ENCODE results near the gene MATN3. TPM values are rescaled to one million over a fixed set of nuclear protein-coding genes. Genes with fewer than 3 reads are reported as not detected.

The MATN3 gene
- polyA plus RNA-seq, 1 donor (not counting 4 experiments of a cell fraction or from before 2014, with no cell fraction given): 1.4 TPM

GRCh38 chr2:19982268-19982667, 30.2 kb downstream of the MATN3 start:
- Histone ChIP-seq H3K36me3 (ENCODE audit: control insufficient read depth in 2 of 2, extremely low read depth in 1 of 2, insufficient read depth in 2 of 2, low read length in 2 of 2) (peaks cover 0 to 4% of the 10 kb centered on the region in 2 experiments), H2AFZ (ENCODE audit: control insufficient read depth, low read length) (no peak overlapping the region), H3K27ac (ENCODE audit: control insufficient read depth, insufficient read depth, low read length) (no peak overlapping the region), H3K79me2 (ENCODE audit: control insufficient read depth, insufficient read depth, low read length) (peaks cover 3% of the 10 kb centered on the region), H3K4me1 (ENCODE audit: control insufficient read depth, extremely low read depth, insufficient read depth, low read length) (no peaks in the 10 kb centered on the region), H3K9me1 (ENCODE audit: control insufficient read depth, extremely low read depth, insufficient read depth, low read length) (no peaks in the 10 kb centered on the region), H3K27me3 (ENCODE audit: control insufficient read depth, extremely low read depth, insufficient read depth, low read length) (no peaks in the 10 kb centered on the region), H3K4me2 (ENCODE audit: control insufficient read depth, extremely low read depth, insufficient read depth, low read depth, low read length) (no peak overlapping the region), H4K20me1 (ENCODE audit: control insufficient read depth, extremely low read depth, insufficient read depth, low read length) (no peaks in the 10 kb centered on the region), H3K4me3 (ENCODE audit: control insufficient read depth in 2 of 3, extremely low read depth in 1 of 3, insufficient read depth in 2 of 3, low read depth in 1 of 3, low read length in 3 of 3) (no peak overlapping the region), H3K9ac (ENCODE audit: control insufficient read depth, extremely low read depth, insufficient read depth, low read length) (no peak overlapping the region), H3K9me3 (ENCODE audit: control insufficient read depth, low read depth, low read length) (no peaks in the 10 kb centered on the region)
- dilution Hi-C loops (cut with MboI; ENCODE audit: extremely low pct_ligation_motif_present, low sequenced_read_pairs): no loop called here
- TF ChIP-seq CTCF (optimal IDR thresholded peaks at IDR 0.05 in 1 of 3, IDR thresholded peaks at IDR 0.05 in 1 of 3, conservative IDR thresholded peaks at IDR 0.05 in 1 of 3; ENCODE audit: extremely low read depth in 1 of 3, insufficient read depth in 2 of 3, low read length in 3 of 3): no peak
- no peak for TF ChIP-seq EZH2 (IDR thresholded peaks at IDR 0.05; ENCODE audit: low read length)
- DNase-seq (ENCODE audit: low read depth, low spot score) (no peak), FAIRE-seq (no peak)

- dilution Hi-C loops (cut with MboI; ENCODE audit: extremely low pct_ligation_motif_present, low sequenced_read_pairs): no loop called here
- H3K36me3 ChIP-seq (ENCODE audit: control insufficient read depth in 2 of 2, extremely low read depth in 1 of 2, insufficient read depth in 2 of 2, low read length in 2 of 2): peaks cover 0 to 4% of the 10 kb centered on the region in 2 experiments
- DNase-seq (ENCODE audit: low read depth, low spot score) (no peak), FAIRE-seq (no peak)
- H3K27me3 ChIP-seq (ENCODE audit: control insufficient read depth, extremely low read depth, insufficient read depth, low read length): no peaks in the 10 kb centered on the region
- no peaks in the 10 kb centered on the region for H3K9me3 ChIP-seq (ENCODE audit: control insufficient read depth, low read depth, low read length)
- H2AFZ ChIP-seq (ENCODE audit: control insufficient read depth, low read length): no peak overlapping the region
- no peak overlapping the region for H3K4me2 ChIP-seq (ENCODE audit: control insufficient read depth, extremely low read depth, insufficient read depth, low read depth, low read length)
- H3K4me1 ChIP-seq (ENCODE audit: control insufficient read depth, extremely low read depth, insufficient read depth, low read length): no peaks in the 10 kb centered on the region
- H3K27ac ChIP-seq (ENCODE audit: control insufficient read depth, insufficient read depth, low read length): no peak overlapping the region
- no peaks in the 10 kb centered on the region for H4K20me1 ChIP-seq (ENCODE audit: control insufficient read depth, extremely low read depth, insufficient read depth, low read length)
- no peaks in the 10 kb centered on the region for H3K79me2 ChIP-seq (ENCODE audit: control insufficient read depth, insufficient read depth, low read length)
- no peaks in the 10 kb centered on the region for H3K9me1 ChIP-seq (ENCODE audit: control insufficient read depth, extremely low read depth, insufficient read depth, low read length)
- H3K4me3 ChIP-seq (ENCODE audit: control insufficient read depth in 2 of 3, extremely low read depth in 1 of 3, insufficient read depth in 2 of 3, low read depth in 1 of 3, low read length in 3 of 3): no peak overlapping the region
- TF ChIP-seq CTCF (optimal IDR thresholded peaks at IDR 0.05 in 1 of 3, IDR thresholded peaks at IDR 0.05 in 1 of 3, conservative IDR thresholded peaks at IDR 0.05 in 1 of 3; ENCODE audit: extremely low read depth in 1 of 3, insufficient read depth in 2 of 3, low read length in 3 of 3): no peak
- TF ChIP-seq EZH2 (IDR thresholded peaks at IDR 0.05; ENCODE audit: low read length): no peak
- H3K9ac ChIP-seq (ENCODE audit: control insufficient read depth, extremely low read depth, insufficient read depth, low read length): no peak overlapping the region
Measured at GRCh38 chr2:19979932-19980331, 32.5 kb downstream of the MATN3 start.

Measured in keratinocyte (primary cell).